Measurements from ENCODE around the gene RNF157.

The RNF157 gene

DNA sequence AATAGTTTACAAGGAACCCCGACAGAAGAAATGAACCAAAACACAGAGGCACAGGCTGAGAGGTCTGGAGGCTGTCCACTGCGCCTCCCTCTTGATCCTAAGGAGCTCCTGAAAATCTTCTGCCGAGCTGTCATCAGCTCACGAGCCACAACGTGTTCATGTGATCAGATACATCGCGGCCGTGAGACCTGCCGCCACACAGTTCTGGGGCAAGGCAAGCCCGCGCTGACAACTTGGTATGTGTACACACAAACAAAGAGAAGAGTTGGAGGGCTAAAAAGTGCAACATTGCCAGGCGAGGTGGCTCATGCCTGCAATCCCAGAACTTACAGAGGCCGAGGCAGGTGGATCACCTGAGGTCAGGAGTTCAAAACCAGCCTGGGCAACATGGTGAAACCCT, 144.3 kb downstream of the RNF157 start:
- H3K36me3 ChIP-seq (ENCODE audit: control insufficient read depth, low read length) = peaks cover 50% of the 10 kb centered on the region
- TF ChIP-seq EZH2phosphoT487 (IDR thresholded peaks at IDR 0.05; ENCODE audit: borderline replicate concordance, low read length) = no peak
- TF ChIP-seq, protein P1, sequence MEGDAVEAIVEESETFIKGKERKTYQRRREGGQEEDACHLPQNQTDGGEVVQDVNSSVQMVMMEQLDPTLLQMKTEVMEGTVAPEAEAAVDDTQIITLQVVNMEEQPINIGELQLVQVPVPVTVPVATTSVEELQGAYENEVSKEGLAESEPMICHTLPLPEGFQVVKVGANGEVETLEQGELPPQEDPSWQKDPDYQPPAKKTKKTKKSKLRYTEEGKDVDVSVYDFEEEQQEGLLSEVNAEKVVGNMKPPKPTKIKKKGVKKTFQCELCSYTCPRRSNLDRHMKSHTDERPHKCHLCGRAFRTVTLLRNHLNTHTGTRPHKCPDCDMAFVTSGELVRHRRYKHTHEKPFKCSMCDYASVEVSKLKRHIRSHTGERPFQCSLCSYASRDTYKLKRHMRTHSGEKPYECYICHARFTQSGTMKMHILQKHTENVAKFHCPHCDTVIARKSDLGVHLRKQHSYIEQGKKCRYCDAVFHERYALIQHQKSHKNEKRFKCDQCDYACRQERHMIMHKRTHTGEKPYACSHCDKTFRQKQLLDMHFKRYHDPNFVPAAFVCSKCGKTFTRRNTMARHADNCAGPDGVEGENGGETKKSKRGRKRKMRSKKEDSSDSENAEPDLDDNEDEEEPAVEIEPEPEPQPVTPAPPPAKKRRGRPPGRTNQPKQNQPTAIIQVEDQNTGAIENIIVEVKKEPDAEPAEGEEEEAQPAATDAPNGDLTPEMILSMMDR (IDR thresholded peaks at IDR 0.05; ENCODE audit: low read depth, low read length, poor library complexity, severe bottlenecking) = no peak

DNA sequence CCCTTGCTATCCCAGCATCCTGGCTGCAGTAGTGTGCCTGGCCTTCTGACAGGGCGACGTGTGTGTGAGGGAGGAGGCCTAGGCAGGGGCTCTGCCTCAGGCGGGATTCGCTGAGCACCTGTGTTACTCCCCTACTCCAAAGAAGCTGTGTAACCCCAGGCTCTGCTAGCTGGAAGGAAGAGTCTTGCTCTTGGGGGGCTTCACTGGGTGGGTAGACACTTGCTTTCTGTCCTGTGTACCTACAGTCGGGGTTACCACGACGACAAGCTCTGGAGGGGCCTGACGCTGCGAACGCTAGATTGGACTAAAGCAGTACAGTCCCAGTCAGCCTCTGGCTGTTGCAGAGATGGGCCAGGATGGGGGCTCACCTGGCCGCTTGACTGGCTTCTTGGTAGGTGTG, 146.2 kb downstream of the RNF157 start:
- Histone ChIP-seq H3K27me3 (ENCODE audit: control insufficient read depth, low read length) (no peaks in the 10 kb centered on the region), H3K79me2 (ENCODE audit: control insufficient read depth, low read length) (no peaks in the 10 kb centered on the region), H3K27ac (ENCODE audit: low read depth, low read length) (no peak overlapping the region), H3K4me3 (ENCODE audit: low read length) (no peak overlapping the region), H3F3A (ENCODE audit: control insufficient read depth, insufficient read depth) (no peaks in the 10 kb centered on the region), H3K36me3 (ENCODE audit: control insufficient read depth, low read length) (peaks cover 51% of the 10 kb centered on the region), H3K9me2 (replicated peaks; ENCODE audit: control insufficient read depth, low read length) (no peaks in the 10 kb centered on the region), H3K9me3 (ENCODE audit: control insufficient read depth, insufficient read depth, low read length) (no peaks in the 10 kb centered on the region), H3K4me1 (ENCODE audit: control insufficient read depth, low read length) (no peaks in the 10 kb centered on the region), H3K4me2 (ENCODE audit: low read length) (no peak overlapping the region), H4K20me1 (ENCODE audit: control insufficient read depth, insufficient read depth, low read depth, low read length) (no peaks in the 10 kb centered on the region)
- TF ChIP-seq, protein P1 (IDR thresholded peaks at IDR 0.05; ENCODE audit: low read depth, low read length, poor library complexity, severe bottlenecking) = no peak
- no peak for TF ChIP-seq EZH2phosphoT487 (IDR thresholded peaks at IDR 0.05; ENCODE audit: borderline replicate concordance, low read length)

More for the DNA sequence above, 144.3 kb downstream of the RNF157 start:
- Histone ChIP-seq H3K9me3 (ENCODE audit: control insufficient read depth, insufficient read depth, low read length) (no peaks in the 10 kb centered on the region), H3K4me2 (ENCODE audit: low read length) (no peak overlapping the region), H3K27me3 (ENCODE audit: control insufficient read depth, low read length) (no peaks in the 10 kb centered on the region), H3K4me1 (ENCODE audit: control insufficient read depth, low read length) (no peaks in the 10 kb centered on the region), H4K20me1 (ENCODE audit: control insufficient read depth, insufficient read depth, low read depth, low read length) (no peaks in the 10 kb centered on the region), H3F3A (ENCODE audit: control insufficient read depth, insufficient read depth) (no peaks in the 10 kb centered on the region), H3K27ac (ENCODE audit: low read depth, low read length) (no peak overlapping the region), H3K4me3 (ENCODE audit: low read length) (no peak overlapping the region), H3K79me2 (ENCODE audit: control insufficient read depth, low read length) (no peaks in the 10 kb centered on the region), H3K9me2 (replicated peaks; ENCODE audit: control insufficient read depth, low read length) (no peaks in the 10 kb centered on the region)

DNA sequence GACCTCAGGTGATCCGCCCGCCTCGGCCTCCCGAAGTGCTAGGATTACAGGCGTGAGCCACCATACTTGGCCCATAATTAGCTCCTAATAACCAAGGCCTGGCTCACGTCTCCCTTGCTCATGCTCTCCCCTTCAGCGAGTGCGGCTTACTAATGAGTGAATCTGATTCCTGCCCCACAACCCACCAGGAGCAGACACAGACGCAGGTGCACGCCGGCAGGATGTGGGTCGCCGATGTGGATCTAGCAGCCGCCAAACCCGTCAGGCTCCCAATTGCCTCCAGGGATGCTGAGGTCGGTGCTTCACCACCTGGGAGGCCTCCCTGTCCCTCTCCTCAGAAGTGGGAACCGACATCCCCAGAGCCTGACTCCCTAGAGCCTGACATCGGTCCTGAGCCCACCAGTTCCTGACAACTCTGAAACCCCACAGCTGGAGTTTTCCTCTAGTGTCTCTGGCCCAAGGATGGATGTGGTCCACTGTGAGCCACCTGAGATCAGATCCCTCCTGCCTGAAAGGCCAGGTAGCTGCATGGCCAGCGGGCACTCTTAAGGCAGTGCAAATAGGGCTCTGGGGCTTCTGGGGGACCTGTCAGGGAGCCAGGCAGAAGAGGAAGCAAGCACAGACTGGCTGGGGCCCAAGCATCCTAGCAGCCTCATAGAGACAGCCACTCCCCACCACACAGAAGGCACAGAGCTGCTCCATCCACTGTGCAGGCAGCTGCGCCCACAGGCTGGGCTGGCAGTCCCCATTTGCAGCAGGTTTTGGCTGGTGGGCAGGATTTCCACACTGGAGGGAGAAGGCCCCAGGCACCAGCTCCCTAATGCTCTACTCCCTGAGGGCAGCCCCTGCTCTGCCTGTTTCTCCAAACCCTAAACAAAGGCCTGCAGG, 147.5 kb downstream of the RNF157 start:
- Histone ChIP-seq H3K36me3 (ENCODE audit: control insufficient read depth, low read length) (peaks cover 47% of the 10 kb centered on the region), H3K9me2 (replicated peaks; ENCODE audit: control insufficient read depth, low read length) (no peaks in the 10 kb centered on the region), H3K9me3 (ENCODE audit: control insufficient read depth, insufficient read depth, low read length) (no peaks in the 10 kb centered on the region), H3F3A (ENCODE audit: control insufficient read depth, insufficient read depth) (no peaks in the 10 kb centered on the region), H4K20me1 (ENCODE audit: control insufficient read depth, insufficient read depth, low read depth, low read length) (no peaks in the 10 kb centered on the region), H3K4me3 (ENCODE audit: low read length) (no peak overlapping the region), H3K4me2 (ENCODE audit: low read length) (no peak overlapping the region), H3K4me1 (ENCODE audit: control insufficient read depth, low read length) (no peaks in the 10 kb centered on the region), H3K27ac (ENCODE audit: low read depth, low read length) (no peak overlapping the region), H3K79me2 (ENCODE audit: control insufficient read depth, low read length) (no peaks in the 10 kb centered on the region), H3K27me3 (ENCODE audit: control insufficient read depth, low read length) (no peaks in the 10 kb centered on the region)
- no peak for TF ChIP-seq EZH2phosphoT487 (IDR thresholded peaks at IDR 0.05; ENCODE audit: borderline replicate concordance, low read length)
- TF ChIP-seq, protein P1 (IDR thresholded peaks at IDR 0.05; ENCODE audit: low read depth, low read length, poor library complexity, severe bottlenecking) = no peak

Data from DOHH2 (cell line).